Vagina (tissue), 2 donors: Measurements from ENCODE around the gene MPHOSPH9. TPM values are rescaled to one million over a fixed set of nuclear protein-coding genes. Genes with fewer than 3 reads are reported as not detected.
"Not testable (repeated sequence)": the region's sequence is repeated elsewhere in the genome, so short reads cannot be mapped to it uniquely, and the experiment has no call there.

Experiments used
- DNase-seq, 2 donors: peaks; one replicate each; pipeline ENCODE4 v3.0.0-alpha.2; 2017; ENCODE audit errors: extremely low spot score in 2 of 2
- H3K27ac ChIP-seq: fragments of 200-600 bp; sonication (generic); one replicate; pipeline ENCODE4 v1.5.1; 2019
- H3K27me3 ChIP-seq: fragments of 200-600 bp; sonication (generic); one replicate; pipeline ENCODE4 v1.5.1; 2019
- H3K36me3 ChIP-seq, 2 donors: fragments of 200-600 bp; sonication (generic); one replicate each; pipeline ENCODE4 v1.5.1; 2017 to 2019
- H3K4me1 ChIP-seq: fragments of 200-600 bp; sonication (generic); one replicate; pipeline ENCODE4 v1.5.1; 2019
- H3K4me3 ChIP-seq, 2 donors: fragments of 200-600 bp; sonication (generic); 1 replicate in 1 of 2; 2 replicates in 1 of 2; pipeline ENCODE4 v1.5.1; 2016 to 2019
- H3K9me3 ChIP-seq: fragments of 200-600 bp; sonication (generic); one replicate; pipeline ENCODE4 v1.5.1; 2019
- POLR2A ChIP-seq, 2 donors: fragments of 450-650 bp; IDR thresholded peaks; one replicate each; pipeline ENCODE4 v1.6.1; 2017; ENCODE audit warnings: antibody characterized with exemption in 2 of 2, mild to moderate bottlenecking in 2 of 2, moderate library complexity in 2 of 2
- POLR2AphosphoS5 ChIP-seq, 2 donors: sonication (generic); formaldehyde crosslinking; IDR thresholded peaks; one replicate each; pipeline ENCODE4 v1.9.0; 2017; ENCODE audit warnings: antibody characterized with exemption in 2 of 2, mild to moderate bottlenecking in 2 of 2, low read depth in 1 of 2; ENCODE audit not compliant: insufficient read depth in 1 of 2
- intact Hi-C: fragments of 100-400 bp; cut with DNase I; formaldehyde crosslinking; loops from one replicate; pipeline ENCODE4 v1.15.1; 2023
- total RNA-seq: library from RNA; depleted of rRNA; stranded (reverse); fragments of >200 nt; gene quantifications from one replicate; pipeline ENCODE4 v1.2.3, GENCODE V29; 2016
- TF ChIP-seq, protein P1 (sequence below), 3 experiments: fragments of 450-650 bp in 2 of 3; fragments of 200-600 bp in 1 of 3; sonication (generic) in 1 of 3; IDR thresholded peaks; one replicate each; pipeline ENCODE4 v1.5.1; 2017 to 2019; ENCODE audit warnings: antibody characterized with exemption in 3 of 3, mild to moderate bottlenecking in 2 of 3, moderate library complexity in 2 of 3

MPHOSPH9 gene
- total RNA-seq, 1 donor from 2014 or later: 17.9 TPM

DNA sequence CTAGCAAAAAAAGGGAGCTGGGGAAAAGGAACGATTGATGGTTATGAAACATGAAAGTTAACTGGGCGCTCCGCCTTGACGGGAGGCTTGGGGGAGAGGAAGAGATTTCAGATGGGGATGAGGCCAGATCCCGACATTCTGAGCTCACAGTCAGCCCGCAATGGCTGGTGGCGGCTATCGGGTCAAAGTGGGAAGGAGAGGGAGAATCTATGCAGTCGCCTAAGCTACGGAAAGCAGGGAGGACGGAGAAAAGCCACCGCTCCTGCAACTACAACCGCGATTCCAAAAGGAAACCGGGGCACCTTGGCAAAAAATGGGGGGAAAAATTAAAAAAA is 502 bp downstream of the MPHOSPH9 start:
- intact Hi-C loops: loop anchor here (5.0 kb wide), 1 partner anchor 250 kb away; the partner anchor contains the start of gene ARL6IP4
- Histone ChIP-seq H3K27me3 (no peaks in the 10 kb centered on the region), H3K4me3 (peak overlapping the region; percentile 85 to 99), H3K36me3 (no peaks in the 10 kb centered on the region), H3K27ac (peak overlapping the region; percentile 88), H3K4me1 (peaks cover 40% of the 10 kb centered on the region), H3K9me3 (no peaks in the 10 kb centered on the region)
- no peak for DNase-seq
- TF ChIP-seq POLR2AphosphoS5 (IDR thresholded peaks at IDR 0.05; ENCODE audit: insufficient read depth in 1 of 2, low read depth in 1 of 2): no peak

DNA sequence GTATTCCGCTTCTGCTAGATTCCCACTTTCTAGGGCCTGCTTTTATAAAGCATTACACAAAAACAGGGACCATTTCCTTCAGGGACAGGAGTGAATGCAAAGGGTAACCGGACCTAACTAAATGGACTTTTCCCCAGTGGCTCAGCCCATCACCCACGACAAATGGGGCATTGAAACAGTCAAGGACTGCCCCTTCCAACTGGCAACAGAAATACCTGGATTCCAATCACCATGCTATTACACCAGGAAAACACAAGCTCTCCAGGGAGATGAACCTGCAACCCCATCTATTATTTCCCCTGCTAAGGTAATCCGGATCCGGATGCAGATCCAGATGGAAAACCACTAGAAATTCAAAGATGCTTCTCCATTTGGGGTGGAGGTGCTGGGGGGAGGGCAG is 1.0 kb downstream of the MPHOSPH9 start:
- Histone ChIP-seq H3K27ac (peak overlapping the region; percentile 88), H3K9me3 (no peaks in the 10 kb centered on the region), H3K4me1 (peaks cover 35% of the 10 kb centered on the region), H3K36me3 (no peaks in the 10 kb centered on the region), H3K27me3 (no peaks in the 10 kb centered on the region), H3K4me3 (peak overlapping the region; percentile 85 to 99)
- no peak for DNase-seq
- TF ChIP-seq POLR2A (IDR thresholded peaks at IDR 0.05): no peak
- TF ChIP-seq POLR2AphosphoS5 (IDR thresholded peaks at IDR 0.05; ENCODE audit: insufficient read depth in 1 of 2, low read depth in 1 of 2): no peak
- TF ChIP-seq, protein P1, sequence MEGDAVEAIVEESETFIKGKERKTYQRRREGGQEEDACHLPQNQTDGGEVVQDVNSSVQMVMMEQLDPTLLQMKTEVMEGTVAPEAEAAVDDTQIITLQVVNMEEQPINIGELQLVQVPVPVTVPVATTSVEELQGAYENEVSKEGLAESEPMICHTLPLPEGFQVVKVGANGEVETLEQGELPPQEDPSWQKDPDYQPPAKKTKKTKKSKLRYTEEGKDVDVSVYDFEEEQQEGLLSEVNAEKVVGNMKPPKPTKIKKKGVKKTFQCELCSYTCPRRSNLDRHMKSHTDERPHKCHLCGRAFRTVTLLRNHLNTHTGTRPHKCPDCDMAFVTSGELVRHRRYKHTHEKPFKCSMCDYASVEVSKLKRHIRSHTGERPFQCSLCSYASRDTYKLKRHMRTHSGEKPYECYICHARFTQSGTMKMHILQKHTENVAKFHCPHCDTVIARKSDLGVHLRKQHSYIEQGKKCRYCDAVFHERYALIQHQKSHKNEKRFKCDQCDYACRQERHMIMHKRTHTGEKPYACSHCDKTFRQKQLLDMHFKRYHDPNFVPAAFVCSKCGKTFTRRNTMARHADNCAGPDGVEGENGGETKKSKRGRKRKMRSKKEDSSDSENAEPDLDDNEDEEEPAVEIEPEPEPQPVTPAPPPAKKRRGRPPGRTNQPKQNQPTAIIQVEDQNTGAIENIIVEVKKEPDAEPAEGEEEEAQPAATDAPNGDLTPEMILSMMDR (IDR thresholded peaks at IDR 0.05): no peak
- intact Hi-C loops: loop anchor here (5.0 kb wide), 1 partner anchor 250 kb away; the partner anchor contains the start of gene ARL6IP4

DNA sequence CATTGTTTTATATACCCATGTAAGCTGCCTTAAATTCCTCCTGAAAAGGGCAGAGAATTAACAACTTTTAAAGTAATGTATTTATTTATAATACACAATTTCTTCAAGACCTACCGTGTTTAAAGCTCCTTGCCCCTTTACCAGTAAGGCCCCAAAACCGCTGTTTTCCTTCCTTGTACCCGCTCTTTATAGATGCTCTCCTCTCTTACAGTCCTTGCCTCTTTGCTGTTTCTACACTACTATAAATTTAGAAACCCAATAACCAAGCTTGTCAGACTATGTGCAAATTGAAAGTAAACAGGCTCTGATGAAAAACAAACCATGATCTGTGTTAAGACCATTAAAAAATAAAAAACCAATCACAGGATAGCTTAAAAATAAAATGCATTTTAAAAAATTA is 3.9 kb downstream of the MPHOSPH9 start:
- Histone ChIP-seq H3K4me3 (no peak overlapping the region), H3K9me3 (no peaks in the 10 kb centered on the region), H3K27ac (no peak overlapping the region), H3K36me3 (no peaks in the 10 kb centered on the region), H3K27me3 (no peaks in the 10 kb centered on the region), H3K4me1 (peaks cover 17% of the 10 kb centered on the region)
- no peak for TF ChIP-seq POLR2AphosphoS5 (IDR thresholded peaks at IDR 0.05; ENCODE audit: insufficient read depth in 1 of 2, low read depth in 1 of 2)
- no peak for TF ChIP-seq POLR2A (IDR thresholded peaks at IDR 0.05)
- no peak for DNase-seq
- intact Hi-C loops: no loop called here

DNA sequence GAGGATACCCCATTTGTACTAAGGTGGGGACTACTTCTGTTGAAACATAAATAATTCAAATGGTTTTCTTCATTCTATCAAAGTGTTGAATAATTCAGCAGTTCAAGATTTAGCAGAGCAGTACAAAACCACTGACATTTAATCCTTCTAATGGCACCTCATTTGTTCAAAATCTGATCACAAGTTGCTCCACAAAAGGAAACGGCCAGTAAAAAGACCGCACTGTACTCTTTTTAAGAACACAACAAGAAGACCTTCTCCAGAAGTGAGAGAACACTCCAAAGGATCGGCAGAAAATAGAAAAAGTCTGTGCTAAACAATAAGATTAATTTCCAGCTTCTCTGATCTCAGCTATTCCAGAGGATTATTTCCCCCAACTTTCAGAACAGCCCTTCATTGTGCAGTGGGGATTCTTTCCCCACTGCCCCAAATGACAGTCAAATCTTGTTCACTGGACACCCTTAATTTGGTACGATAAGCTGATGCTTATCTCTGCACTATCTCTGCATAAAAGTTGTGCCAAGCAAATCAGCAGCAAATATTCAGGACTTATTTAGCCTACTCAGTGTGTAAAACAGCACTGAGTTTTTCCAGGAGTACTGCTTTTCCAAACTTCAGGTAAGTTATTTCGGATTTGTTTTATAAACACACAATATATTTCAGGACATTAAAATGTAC is 5.2 kb downstream of the MPHOSPH9 start:
- H3K4me1 ChIP-seq: peaks cover 13% of the 10 kb centered on the region
- DNase-seq: no peak
- H3K27ac ChIP-seq: no peak overlapping the region
- H3K9me3 ChIP-seq: no peaks in the 10 kb centered on the region
- H3K27me3 ChIP-seq: no peaks in the 10 kb centered on the region
- intact Hi-C loops: no loop called here
- H3K4me3 ChIP-seq: no peak overlapping the region
- TF ChIP-seq POLR2AphosphoS5 (IDR thresholded peaks at IDR 0.05; ENCODE audit: insufficient read depth in 1 of 2, low read depth in 1 of 2) (no peak), POLR2A (IDR thresholded peaks at IDR 0.05) (no peak)
- TF ChIP-seq, protein P1 (IDR thresholded peaks at IDR 0.05): no peak
- no peaks in the 10 kb centered on the region for H3K36me3 ChIP-seq

DNA sequence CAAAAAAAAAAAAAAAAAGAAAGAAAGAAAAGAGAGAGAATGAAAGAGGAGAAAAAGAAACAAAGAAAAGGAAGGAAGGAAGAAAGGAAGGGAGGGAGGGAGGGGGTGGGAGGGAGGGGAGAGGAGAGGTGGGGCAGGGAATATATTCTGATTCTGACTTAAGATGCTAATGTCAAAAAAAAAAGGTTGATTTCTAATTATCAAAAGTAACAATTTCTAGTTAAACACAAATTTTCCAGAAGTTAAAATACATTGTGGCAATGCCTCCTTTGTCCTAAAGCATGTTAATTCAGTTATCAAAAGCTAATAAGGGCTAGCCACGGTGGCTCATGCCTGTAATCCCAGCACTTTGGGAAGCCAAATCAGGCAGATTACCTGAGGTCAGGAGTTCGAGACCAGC is 7.5 kb downstream of the MPHOSPH9 start:
- H3K27ac ChIP-seq: no peak overlapping the region
- DNase-seq: no peak
- H3K9me3 ChIP-seq: no peaks in the 10 kb centered on the region
- no peaks in the 10 kb centered on the region for H3K27me3 ChIP-seq
- TF ChIP-seq, protein P1 (IDR thresholded peaks at IDR 0.05): no peak
- TF ChIP-seq POLR2A (IDR thresholded peaks at IDR 0.05) (no peak), POLR2AphosphoS5 (IDR thresholded peaks at IDR 0.05; ENCODE audit: insufficient read depth in 1 of 2, low read depth in 1 of 2) (no peak)
- H3K4me1 ChIP-seq: no peaks in the 10 kb centered on the region
- intact Hi-C loops: no loop called here
- peaks cover 0 to 11% of the 10 kb centered on the region in 2 donors for H3K36me3 ChIP-seq
- H3K4me3 ChIP-seq: no peak overlapping the region

DNA sequence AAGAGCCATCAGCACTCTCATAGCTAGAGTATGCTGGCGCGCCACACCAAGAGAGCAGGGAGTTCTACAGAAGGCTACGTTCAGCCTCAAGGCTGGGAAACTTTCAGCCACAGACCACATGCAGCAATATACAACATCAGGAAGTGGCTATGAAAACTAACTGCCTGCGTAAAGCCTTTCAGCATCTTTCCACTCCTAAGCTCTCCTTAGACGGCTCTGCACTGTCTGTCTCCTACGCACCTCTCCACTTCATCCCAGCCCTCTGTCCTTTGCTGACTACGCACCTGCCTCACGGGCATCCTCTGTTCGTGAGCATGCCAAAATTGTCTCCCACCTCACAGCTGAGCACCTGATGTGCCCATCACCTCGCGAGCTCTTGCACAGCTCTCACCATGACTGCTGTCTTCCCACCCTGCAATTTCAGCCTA is 9.7 kb downstream of the MPHOSPH9 start:
- no peak for DNase-seq
- Histone ChIP-seq H3K27ac (no peak overlapping the region), H3K36me3 (peaks cover 0 to 22% of the 10 kb centered on the region in 2 donors), H3K4me1 (no peaks in the 10 kb centered on the region), H3K9me3 (no peaks in the 10 kb centered on the region), H3K4me3 (no peak overlapping the region), H3K27me3 (no peaks in the 10 kb centered on the region)
- TF ChIP-seq, protein P1 (IDR thresholded peaks at IDR 0.05): no peak
- TF ChIP-seq POLR2AphosphoS5 (IDR thresholded peaks at IDR 0.05; ENCODE audit: insufficient read depth in 1 of 2, low read depth in 1 of 2): no peak
- no peak for TF ChIP-seq POLR2A (IDR thresholded peaks at IDR 0.05)
- intact Hi-C loops: no loop called here

DNA sequence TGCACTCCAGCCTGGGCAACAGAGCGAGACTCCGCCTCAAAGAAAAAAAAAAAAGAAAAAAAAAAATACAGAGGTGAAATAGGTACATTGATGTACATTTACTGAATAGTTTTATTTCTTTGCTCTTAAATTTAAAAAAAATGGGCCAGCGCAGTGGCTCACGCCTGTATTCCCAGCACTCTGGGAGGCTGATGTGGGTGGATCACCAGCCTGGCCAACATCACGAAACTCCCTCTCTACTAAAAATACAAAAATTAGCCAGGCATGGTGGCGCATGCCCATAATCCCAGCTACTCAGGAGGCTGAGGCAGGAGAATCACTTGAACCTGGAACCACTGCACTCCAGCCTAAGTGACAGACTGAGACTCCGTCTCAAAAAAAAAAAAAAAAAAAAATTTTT is 25.1 kb downstream of the MPHOSPH9 start:
- intact Hi-C loops, H3K36me3 ChIP-seq, DNase-seq, H3K4me1 ChIP-seq, H3K9me3 ChIP-seq, H3K27ac ChIP-seq, H3K4me3 ChIP-seq, H3K27me3 ChIP-seq: not testable (repeated sequence)

DNA sequence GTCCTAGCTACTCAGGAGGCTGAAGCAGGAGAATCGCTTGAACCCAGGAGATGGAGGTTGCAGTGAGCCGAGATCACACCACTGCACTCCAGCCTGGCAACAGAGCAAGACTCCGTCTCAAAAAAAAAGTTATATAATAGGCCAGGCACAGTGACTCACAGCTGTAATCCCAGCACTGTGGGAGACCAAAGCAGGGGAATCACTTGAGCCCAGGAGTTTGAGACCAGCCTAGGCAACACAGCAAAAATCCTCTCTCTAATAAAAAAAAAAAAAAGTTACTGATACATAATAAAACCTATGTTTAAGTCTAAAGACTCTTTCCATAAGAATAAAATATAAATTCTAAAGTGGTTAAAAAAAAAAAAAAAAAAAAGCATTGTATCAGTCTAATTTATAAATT is 26.1 kb downstream of the MPHOSPH9 start:
- intact Hi-C loops, H3K27me3 ChIP-seq, H3K4me1 ChIP-seq, H3K27ac ChIP-seq, DNase-seq, H3K4me3 ChIP-seq, H3K36me3 ChIP-seq, H3K9me3 ChIP-seq: not testable (repeated sequence)
